Measurements from ENCODE around the gene SHLD1.

- TF ChIP-seq GATA2 (IDR thresholded peaks at IDR 0.05; ENCODE audit: low read depth, low read length), result no peak
- TF ChIP-seq GATA3 (IDR thresholded peaks at IDR 0.05; ENCODE audit: low read depth, low read length), result no peak
These were observed 3.6 kb downstream of the SHLD1 start for GRCh38 chr20:5753814-5754213.
